ENCODE measurements around the gene GSG1L2.
A peak's percentile ranks its signal among the peaks of the same experiment; 100 is the strongest.

Gene GSG1L2

DNA sequence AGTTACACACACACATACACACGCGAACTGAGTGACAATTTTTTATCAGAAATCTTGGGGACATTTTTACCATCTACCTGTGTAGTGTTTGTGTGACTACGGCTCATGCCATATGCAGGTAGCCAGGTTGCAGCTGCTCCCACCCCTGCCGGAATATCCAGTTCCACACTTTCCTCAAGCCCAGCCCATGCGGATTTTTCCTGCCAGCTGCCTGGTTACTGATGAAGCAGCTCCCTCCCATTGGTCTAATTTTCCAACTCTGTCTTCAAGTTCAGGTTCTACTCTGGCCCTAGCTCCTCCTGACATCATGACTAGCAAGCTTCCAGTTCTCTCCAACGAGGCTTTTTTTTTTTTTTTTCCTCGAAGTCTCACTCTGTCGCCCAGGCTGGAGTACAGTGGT, 4.8 kb downstream of the GSG1L2 start:
- in situ Hi-C loops (cut with HindIII; ENCODE audit: low sequenced_read_pairs): no loop called here
- H3K4me3 ChIP-seq (ENCODE audit: low read depth, low read length): no peak overlapping the region
- peak; percentile 25 for DNase-seq (ENCODE audit: low read depth, low spot score)
- TF ChIP-seq, protein P1, sequence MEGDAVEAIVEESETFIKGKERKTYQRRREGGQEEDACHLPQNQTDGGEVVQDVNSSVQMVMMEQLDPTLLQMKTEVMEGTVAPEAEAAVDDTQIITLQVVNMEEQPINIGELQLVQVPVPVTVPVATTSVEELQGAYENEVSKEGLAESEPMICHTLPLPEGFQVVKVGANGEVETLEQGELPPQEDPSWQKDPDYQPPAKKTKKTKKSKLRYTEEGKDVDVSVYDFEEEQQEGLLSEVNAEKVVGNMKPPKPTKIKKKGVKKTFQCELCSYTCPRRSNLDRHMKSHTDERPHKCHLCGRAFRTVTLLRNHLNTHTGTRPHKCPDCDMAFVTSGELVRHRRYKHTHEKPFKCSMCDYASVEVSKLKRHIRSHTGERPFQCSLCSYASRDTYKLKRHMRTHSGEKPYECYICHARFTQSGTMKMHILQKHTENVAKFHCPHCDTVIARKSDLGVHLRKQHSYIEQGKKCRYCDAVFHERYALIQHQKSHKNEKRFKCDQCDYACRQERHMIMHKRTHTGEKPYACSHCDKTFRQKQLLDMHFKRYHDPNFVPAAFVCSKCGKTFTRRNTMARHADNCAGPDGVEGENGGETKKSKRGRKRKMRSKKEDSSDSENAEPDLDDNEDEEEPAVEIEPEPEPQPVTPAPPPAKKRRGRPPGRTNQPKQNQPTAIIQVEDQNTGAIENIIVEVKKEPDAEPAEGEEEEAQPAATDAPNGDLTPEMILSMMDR (IDR thresholded peaks at IDR 0.05; ENCODE audit: low read depth, low read length): no peak

DNA sequence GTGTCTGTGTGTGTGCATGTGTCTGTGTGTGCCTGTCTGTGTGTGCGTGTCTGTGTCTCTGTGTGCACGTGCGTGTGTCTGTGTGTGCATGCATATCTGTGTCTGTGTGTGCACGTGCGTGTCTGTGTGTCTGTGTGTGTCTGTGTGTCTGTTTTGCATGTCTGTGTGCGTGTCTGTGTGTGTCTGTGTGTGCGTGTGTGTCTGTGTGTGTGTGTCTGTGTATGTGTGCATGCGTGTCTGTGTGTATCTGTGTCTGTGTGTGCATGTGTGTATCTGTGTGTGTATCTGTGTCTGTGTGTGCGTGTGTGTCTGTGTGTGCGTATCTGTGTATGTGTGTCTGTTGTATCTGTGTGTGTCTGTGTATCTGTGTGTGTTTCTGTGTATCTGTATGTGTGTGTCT, 5.4 kb downstream of the GSG1L2 start:
- no peak for DNase-seq (ENCODE audit: low read depth, low spot score)
- H3K4me3 ChIP-seq (ENCODE audit: low read depth, low read length): no peak overlapping the region
- TF ChIP-seq, protein P1 (IDR thresholded peaks at IDR 0.05; ENCODE audit: low read depth, low read length): no peak
- in situ Hi-C loops (cut with HindIII; ENCODE audit: low sequenced_read_pairs): no loop called here

DNA sequence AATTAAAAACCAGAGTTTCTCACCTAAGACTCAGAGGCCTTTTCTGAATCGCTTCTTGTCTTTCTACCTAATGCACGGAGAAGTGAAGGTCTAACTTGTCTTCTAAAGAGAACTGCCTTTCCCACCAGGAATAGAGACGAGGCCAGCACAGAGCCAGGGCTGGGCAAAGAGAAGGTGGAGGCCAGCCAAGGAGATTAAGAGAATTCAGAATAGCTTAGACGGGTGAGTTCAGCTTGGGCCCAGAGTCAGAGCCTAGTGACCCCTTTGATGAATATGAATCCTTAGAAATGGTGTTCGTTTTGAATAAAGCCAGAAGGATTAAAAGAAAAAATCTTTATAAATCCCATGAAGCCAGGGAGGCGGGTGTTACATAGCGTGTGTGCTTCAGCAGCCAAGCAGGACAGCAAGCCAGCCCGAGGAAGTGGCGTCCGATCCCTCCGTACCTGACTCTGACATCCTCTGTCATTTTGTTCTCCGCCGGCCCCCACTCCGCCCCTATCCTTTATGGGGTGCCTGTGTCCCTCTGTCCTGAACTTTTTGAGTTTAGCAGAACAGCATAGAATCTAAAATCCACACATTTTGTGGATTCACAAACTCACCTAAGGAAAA, 7.4 kb downstream of the GSG1L2 start:
- TF ChIP-seq, protein P1 (IDR thresholded peaks at IDR 0.05; ENCODE audit: low read depth, low read length): no peak
- DNase-seq (ENCODE audit: low read depth, low spot score): no peak
- no peak overlapping the region for H3K4me3 ChIP-seq (ENCODE audit: low read depth, low read length)
- in situ Hi-C loops (cut with HindIII; ENCODE audit: low sequenced_read_pairs): no loop called here

DNA sequence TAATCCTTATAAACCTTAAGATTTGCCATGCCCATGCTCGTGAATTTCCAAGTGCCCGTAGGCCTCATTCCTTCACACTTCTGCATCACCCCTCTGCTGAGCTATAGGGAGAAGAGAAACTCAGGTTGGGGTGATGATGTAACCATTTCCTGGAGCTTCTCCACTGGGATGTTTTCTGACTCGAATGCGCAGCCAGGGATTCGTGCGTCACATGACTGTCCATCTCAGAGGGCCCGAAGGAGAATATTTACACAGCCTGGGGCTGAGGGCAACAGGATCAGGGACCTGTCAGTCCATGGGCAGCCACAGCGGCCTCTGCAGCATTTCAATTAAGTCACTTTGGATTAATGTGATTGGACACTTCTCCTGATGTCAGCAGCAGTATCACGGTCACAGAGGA, 8.7 kb downstream of the GSG1L2 start:
- H3K4me3 ChIP-seq (ENCODE audit: low read depth, low read length): no peak overlapping the region
- TF ChIP-seq, protein P1 (IDR thresholded peaks at IDR 0.05; ENCODE audit: low read depth, low read length): no peak
- DNase-seq (ENCODE audit: low read depth, low spot score): no peak
- in situ Hi-C loops (cut with HindIII; ENCODE audit: low sequenced_read_pairs): no loop called here

DNA sequence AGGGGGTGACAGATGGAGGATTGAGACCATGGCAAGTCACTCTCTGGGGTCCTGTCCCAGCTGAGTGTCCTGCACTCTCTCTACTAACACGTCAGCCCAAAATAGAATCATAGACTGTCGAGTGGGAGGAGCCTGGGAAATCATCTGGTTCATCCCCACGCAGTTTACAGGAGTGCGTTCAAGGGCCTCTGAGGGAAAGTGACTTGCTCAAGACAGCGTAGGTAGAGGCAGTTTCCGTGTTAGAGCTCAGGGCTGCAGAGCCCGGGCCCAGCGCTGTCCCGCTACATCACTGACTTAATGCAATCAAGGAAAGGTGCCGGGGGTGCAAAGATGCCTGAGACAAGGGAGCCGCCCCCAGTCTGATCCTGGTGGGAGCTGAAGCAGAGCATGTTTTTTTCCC, 10.3 kb downstream of the GSG1L2 start:
- TF ChIP-seq, protein P1 (IDR thresholded peaks at IDR 0.05; ENCODE audit: low read depth, low read length): no peak
- no peak overlapping the region for H3K4me3 ChIP-seq (ENCODE audit: low read depth, low read length)
- in situ Hi-C loops (cut with HindIII; ENCODE audit: low sequenced_read_pairs): no loop called here
- no peak for DNase-seq (ENCODE audit: low read depth, low spot score)

DNA sequence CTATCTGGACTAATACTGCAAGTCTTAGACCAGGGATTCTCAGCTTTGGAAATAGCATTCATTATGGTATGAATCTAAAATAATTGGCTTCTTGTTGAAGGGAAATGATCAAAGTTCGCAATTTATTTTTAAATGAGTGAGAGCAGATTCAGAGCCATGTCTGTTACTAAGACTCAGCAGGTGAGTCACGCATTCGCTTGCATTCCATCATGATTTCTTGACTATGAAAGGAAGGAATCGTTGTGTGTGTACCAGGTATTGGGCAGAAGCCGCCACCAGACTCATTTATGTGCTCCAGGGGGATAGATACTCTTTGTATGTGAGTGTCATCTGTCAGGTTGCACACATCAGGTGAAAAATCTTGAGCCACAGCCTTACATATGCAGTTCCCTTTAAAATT, 10.8 kb downstream of the GSG1L2 start:
- no peak overlapping the region for H3K4me3 ChIP-seq (ENCODE audit: low read depth, low read length)
- TF ChIP-seq, protein P1 (IDR thresholded peaks at IDR 0.05; ENCODE audit: low read depth, low read length): no peak
- DNase-seq (ENCODE audit: low read depth, low spot score): no peak
- in situ Hi-C loops (cut with HindIII; ENCODE audit: low sequenced_read_pairs): no loop called here

Data from astrocyte of the spinal cord (primary cell).